H1 (cell line): ENCODE results near the gene SNTG2. TPM values are rescaled to one million over a fixed set of nuclear protein-coding genes. Genes with fewer than 3 reads are reported as not detected.

Source experiments
- CTCF ChIA-PET: fragments of 300-600 bp; sonication (Branson Sonifier 250); formaldehyde crosslinking; loops from one replicate; lab custom pipeline; 2021; ENCODE audit not compliant: partially characterized antibody; lab: Charles Lee
- POLR2A ChIA-PET: fragments of 300-600 bp; sonication (Branson Sonifier 250); formaldehyde crosslinking; loops from one replicate; lab custom pipeline; 2021; ENCODE audit warnings: inconsistent platforms; ENCODE audit not compliant: partially characterized antibody; lab: Charles Lee
- DNase-seq, 2 experiments: peaks; one replicate each; pipeline versions ENCODE4 v3.0.0 to v3.0.0-alpha.2; 2010 to 2022; ENCODE audit warnings: low spot score in 2 of 2, low read depth in 1 of 2, mixed read lengths in 1 of 2
- FAIRE-seq: peaks from 2 replicates; lab custom pipeline; 2011; peaks lifted over from hg19 to GRCh38; lab: Jason Lieb, UNC
- H2AFZ ChIP-seq: 2 replicates; pipeline ENCODE4 v1.8.1; 2012; ENCODE audit warnings: low read length, inconsistent platforms
- H2AK5ac ChIP-seq: 2 replicates; pipeline ENCODE4 v1.6.1; 2013; ENCODE audit warnings: low read depth, low read length
- H2BK120ac ChIP-seq: replicated peaks from 2 replicates; pipeline ENCODE3; 2013; ENCODE audit warnings: low read depth, low read length, inconsistent platforms
- H2BK12ac ChIP-seq: 2 replicates; pipeline ENCODE4 v1.6.1; 2013; ENCODE audit warnings: low read depth, low read length
- H2BK15ac ChIP-seq: 2 replicates; pipeline ENCODE4 v1.6.1; 2013; ENCODE audit warnings: low read length
- H2BK20ac ChIP-seq: 2 replicates; pipeline ENCODE4 v1.6.1; 2013; ENCODE audit warnings: low read length
- H2BK5ac ChIP-seq: 2 replicates; pipeline ENCODE4 v1.6.1; 2013; ENCODE audit warnings: low read depth, low read length
- H3K14ac ChIP-seq: 2 replicates; pipeline ENCODE4 v1.6.1; 2013; ENCODE audit warnings: inconsistent platforms; ENCODE audit not compliant: insufficient read length
- H3K18ac ChIP-seq: 2 replicates; pipeline ENCODE4 v1.6.1; 2013; ENCODE audit warnings: low read length; ENCODE audit errors: extremely low read depth
- H3K23ac ChIP-seq: 2 replicates; pipeline ENCODE4 v1.6.1; 2013; ENCODE audit warnings: inconsistent platforms; ENCODE audit not compliant: insufficient read length
- H3K23me2 ChIP-seq: 2 replicates; pipeline ENCODE4 v1.6.1; 2013; ENCODE audit warnings: low read depth, low read length
- H3K27ac ChIP-seq: 2 replicates; pipeline ENCODE4 v1.6.1; 2011; ENCODE audit warnings: low read depth, low read length, inconsistent platforms
- H3K27me3 ChIP-seq, 4 experiments: replicated peaks in 1 of 4; 1 replicate in 1 of 4; 2 replicates in 3 of 4; pipeline versions ENCODE4 v1.6.1 to v1.8.1; 2011 to 2013; ENCODE audit warnings: low read length in 3 of 4, mild to moderate bottlenecking in 3 of 4, inconsistent platforms in 2 of 4, mixed read lengths in 2 of 4, moderate library complexity in 1 of 4; ENCODE audit not compliant: control insufficient read depth in 3 of 4, insufficient read depth in 3 of 4; ENCODE audit errors: extremely low read depth in 1 of 4
- H3K36me3 ChIP-seq, 4 experiments: 2 replicates each; pipeline versions ENCODE4 v1.6.1 to v1.8.1; 2011 to 2013; ENCODE audit warnings: mild to moderate bottlenecking in 4 of 4, low read length in 3 of 4, moderate library complexity in 2 of 4, control low read depth in 1 of 4, inconsistent platforms in 1 of 4; ENCODE audit not compliant: insufficient read depth in 4 of 4, control insufficient read depth in 2 of 4
- H3K4ac ChIP-seq: replicated peaks from 2 replicates; pipeline ENCODE3; 2013; ENCODE audit warnings: low read length, low read depth, mixed read lengths, inconsistent platforms; ENCODE audit not compliant: insufficient read length
- H3K4me1 ChIP-seq, 4 experiments: replicated peaks in 1 of 4; 1 replicate in 1 of 4; 2 replicates in 3 of 4; pipeline versions ENCODE4 v1.6.1 to v1.8.1; 2011 to 2013; ENCODE audit warnings: low read length in 3 of 4, inconsistent platforms in 2 of 4, mixed read lengths in 1 of 4; ENCODE audit not compliant: insufficient read depth in 4 of 4, control insufficient read depth in 3 of 4
- H3K4me2 ChIP-seq, 2 experiments: 2 replicates each; pipeline versions ENCODE4 v1.6.1 to v1.8.1; 2011 to 2013; ENCODE audit warnings: low read depth in 2 of 2, low read length in 2 of 2, control low read depth in 1 of 2, inconsistent platforms in 1 of 2, mild to moderate bottlenecking in 1 of 2; ENCODE audit not compliant: insufficient read depth in 1 of 2
- H3K4me3 ChIP-seq, 4 experiments: fragments of 200-600, 300-600 bp in 1 of 4; sonication (generic), shearing (Covaris generic), sonication (Bioruptor Twin) in 1 of 4; 2 replicates each; pipeline versions ENCODE4 v1.5.1 to v1.8.1; 2011 to 2016; ENCODE audit warnings: low read length in 4 of 4, low read depth in 3 of 4, control low read depth in 2 of 4, inconsistent platforms in 2 of 4, mild to moderate bottlenecking in 2 of 4, mixed read lengths in 1 of 4, moderate library complexity in 1 of 4; ENCODE audit not compliant: insufficient read depth in 2 of 4; ENCODE audit errors: extremely low read depth in 1 of 4
- H3K56ac ChIP-seq: replicated peaks from 2 replicates; pipeline ENCODE3; 2013; ENCODE audit warnings: low read depth, mild to moderate bottlenecking, mixed read lengths, low read length, inconsistent platforms; ENCODE audit not compliant: insufficient read length
- H3K79me1 ChIP-seq: 2 replicates; pipeline ENCODE4 v1.6.1; 2013; ENCODE audit warnings: low read depth, low read length, control low read depth
- H3K79me2 ChIP-seq, 2 experiments: 2 replicates each; pipeline versions ENCODE4 v1.6.1 to v1.8.1; 2012 to 2013; ENCODE audit warnings: low read length in 2 of 2, mild to moderate bottlenecking in 2 of 2, inconsistent platforms in 1 of 2; ENCODE audit not compliant: insufficient read depth in 2 of 2, control insufficient read depth in 1 of 2
- H3K9ac ChIP-seq, 4 experiments: replicated peaks in 1 of 4; 1 replicate in 1 of 4; 2 replicates in 3 of 4; pipeline versions ENCODE4 v1.6.1 to v1.8.1; 2011 to 2013; ENCODE audit warnings: low read depth in 3 of 4, low read length in 3 of 4, control low read depth in 2 of 4, mild to moderate bottlenecking in 2 of 4, moderate library complexity in 2 of 4, inconsistent platforms in 1 of 4; ENCODE audit errors: extremely low read depth in 1 of 4
- H3K9me3 ChIP-seq, 2 experiments: 2 replicates each; pipeline versions ENCODE4 v1.6.1 to v1.8.1; 2012 to 2013; ENCODE audit warnings: mild to moderate bottlenecking in 2 of 2, moderate library complexity in 2 of 2, control low read depth in 1 of 2, inconsistent platforms in 1 of 2, low read depth in 1 of 2, low read length in 1 of 2, mixed read lengths in 1 of 2; ENCODE audit not compliant: insufficient read depth in 2 of 2
- H4K20me1 ChIP-seq, 2 experiments: replicated peaks in 1 of 2; 2 replicates each; pipeline versions ENCODE3 to v1.8.1; 2011 to 2013; ENCODE audit warnings: inconsistent platforms in 2 of 2, low read length in 2 of 2, mild to moderate bottlenecking in 1 of 2; ENCODE audit not compliant: insufficient read depth in 2 of 2, control insufficient read depth in 1 of 2
- H4K5ac ChIP-seq: 2 replicates; pipeline ENCODE4 v1.6.1; 2013; ENCODE audit warnings: low read length, low read depth, mixed read lengths, inconsistent platforms; ENCODE audit not compliant: insufficient read length
- H4K8ac ChIP-seq: 2 replicates; pipeline ENCODE4 v1.8.0; 2013; ENCODE audit warnings: mild to moderate bottlenecking, moderate library complexity, low read length, inconsistent platforms; ENCODE audit not compliant: insufficient read depth; ENCODE audit errors: extremely low read depth
- H4K91ac ChIP-seq: replicated peaks from 2 replicates; pipeline ENCODE3; 2013; ENCODE audit warnings: low read length, mixed read lengths, inconsistent platforms; ENCODE audit not compliant: insufficient read length
- EGR1 ChIP-seq: IDR thresholded peaks from 2 replicates; pipeline ENCODE4 v1.6.1; 2011; ENCODE audit warnings: low read depth, low read length, borderline replicate concordance
- GTF2F1 ChIP-seq: IDR thresholded peaks from 2 replicates; pipeline ENCODE4 v1.6.1; 2012; ENCODE audit warnings: low read depth, low read length, improper control_type of control experiment, borderline replicate concordance
- HDAC2 ChIP-seq, 2 experiments: fragments of 300-600 bp in 1 of 2; sonication (generic) in 1 of 2; IDR thresholded peaks; 2 replicates each; pipeline ENCODE4 v1.6.1; 2011 to 2012; ENCODE audit warnings: low read depth in 2 of 2, low read length in 2 of 2, mild to moderate bottlenecking in 2 of 2, moderate library complexity in 2 of 2, borderline replicate concordance in 1 of 2, inconsistent platforms in 1 of 2
- JUN ChIP-seq: IDR thresholded peaks from 2 replicates; pipeline ENCODE4 v1.6.1; 2011; ENCODE audit warnings: low read depth, mild to moderate bottlenecking, improper control_type of control experiment, low read length
- JUND ChIP-seq: IDR thresholded peaks from 2 replicates; pipeline ENCODE4 v1.6.1; 2011; ENCODE audit warnings: mild to moderate bottlenecking, improper control_type of control experiment, low read length
- NRF1 ChIP-seq: IDR thresholded peaks from 2 replicates; pipeline ENCODE4 v1.6.1; 2011; ENCODE audit warnings: mild to moderate bottlenecking, low read depth, low read length, improper control_type of control experiment
- SIRT6 ChIP-seq: IDR thresholded peaks from one replicate; pipeline ENCODE4 v1.7.1; 2012; ENCODE audit warnings: low read length, inconsistent platforms
- SIX5 ChIP-seq: IDR thresholded peaks from 2 replicates; pipeline ENCODE4 v1.6.1; 2011; ENCODE audit warnings: mild to moderate bottlenecking, low read depth, low read length
- YY1 ChIP-seq: IDR thresholded peaks from 2 replicates; pipeline ENCODE4 v1.6.1; 2011; ENCODE audit warnings: low read depth, mild to moderate bottlenecking, low read length
- WGBS, 2 experiments: shearing (Covaris generic) in 1 of 2; methylation state at CpG; one replicate each; pipeline versions ENCODE4 v1.1.6 to v1.1.7; 2013 to 2015; ENCODE audit warnings: low lambda C conversion rate in 2 of 2, mixed read lengths in 2 of 2, inconsistent platforms in 1 of 2, low coverage in 1 of 2, missing lambda C conversion rate in 1 of 2; ENCODE audit not compliant: insufficient replicate concordance in 2 of 2, insufficient coverage in 1 of 2, insufficient read length in 1 of 2; ENCODE audit errors: extremely low coverage in 1 of 2, missing lambda C conversion rate in 1 of 2; 5-methylcytosine and 5-hydroxymethylcytosine counted together
- polyA plus RNA-seq, 7 experiments: library from polyadenylated mRNA; depleted of rRNA in 3 of 7; stranded (reverse) in 5 of 7; unstranded in 2 of 7; fragments of >200 nt in 5 of 7; fragments of 200-250 nt in 2 of 7; gene quantifications; 1 replicate in 5 of 7; 2 replicates in 1 of 7; 4 replicates in 1 of 7; pipeline versions ENCODE4 v1.2.1 to v1.2.3, GENCODE V29; 2011 to 2013; ENCODE audit warnings: missing spikeins in 2 of 7, mixed read lengths in 2 of 7
- total RNA-seq: library from RNA; stranded (reverse); fragmentation: NEBNext Ultra II Directional; extraction: Animal tissue kit (Norgen Biotek cat#: 25700); gene quantifications from 2 replicates; pipeline ENCODE4 v1.2.1, GENCODE V29; 2021
- TF ChIP-seq, protein P1 (sequence below), 3 experiments: IDR thresholded peaks; 1 replicate in 2 of 3; 2 replicates in 1 of 3; pipeline versions ENCODE4 v1.5.1 to v1.6.1; 2011; ENCODE audit warnings: low read length in 3 of 3, mild to moderate bottlenecking in 3 of 3, inconsistent platforms in 2 of 3, low read depth in 1 of 3, moderate library complexity in 1 of 3; ENCODE audit not compliant: insufficient read depth in 1 of 3; ENCODE audit errors: control extremely low read depth in 1 of 3

Gene SNTG2
- total and polyA plus RNA-seq, 2 of the 8 experiments (the other 6 are each of a cell fraction or from before 2014, with no cell fraction given), result 6.6 to 18.1 TPM

GRCh38 chr2:1140389-1141003, 189.8 kb downstream of the SNTG2 start:
- H3K4me1 ChIP-seq, result no peaks in the 10 kb centered on the region
- no peak overlapping the region for H3K27ac ChIP-seq
- CTCF ChIA-PET, result interaction anchor here (0.6 to 3.8 kb wide), 49 partner anchors 8 to 714 kb away, joined by 3 to 31 read pairs (median 4); no protein-coding TSS in a partner anchor
- H3K14ac ChIP-seq, result no peak overlapping the region
- H3K23me2 ChIP-seq, result no peaks in the 10 kb centered on the region; the same call in 1 of the 2 replicates
- peaks cover 0 to 8% (median 6%) of the 10 kb centered on the region in 4 experiments; a peak in 5 of 8 replicates for H3K36me3 ChIP-seq
- no peak overlapping the region for H3K23ac ChIP-seq
- H2BK120ac ChIP-seq, result no peak overlapping the region
- no peaks in the 10 kb centered on the region; the same call in 1 of the 2 replicates for H3K79me1 ChIP-seq
- H4K8ac ChIP-seq, result no peak overlapping the region
- DNase-seq (peak; percentile 51 to 93), FAIRE-seq (peak; percentile 75)
- H2BK12ac ChIP-seq, result no peak overlapping the region
- H2BK15ac ChIP-seq, result no peak overlapping the region
- 33% methylated on average over 17 of the region's 17 CpGs; no CpG with 5 or more reads in 1 of the 2 experiments for WGBS, 2 experiments
- H3K56ac ChIP-seq, result no peak overlapping the region
- no peaks in the 10 kb centered on the region for H3K9me3 ChIP-seq
- H3K27me3 ChIP-seq, result no peaks in the 10 kb centered on the region
- H3K4ac ChIP-seq, result no peak overlapping the region
- no peak overlapping the region for H2BK5ac ChIP-seq
- peaks cover 0 to 3% of the 10 kb centered on the region in 2 experiments for H4K20me1 ChIP-seq
- H3K18ac ChIP-seq, result no peak overlapping the region
- H4K5ac ChIP-seq, result no peak overlapping the region
- POLR2A ChIA-PET, result no interaction called here
- no peak overlapping the region for H2BK20ac ChIP-seq
- no peak overlapping the region for H3K4me2 ChIP-seq
- no peak overlapping the region for H3K9ac ChIP-seq
- no peaks in the 10 kb centered on the region for H3K79me2 ChIP-seq
- no peak overlapping the region for H3K4me3 ChIP-seq
- H2AFZ ChIP-seq, result no peak overlapping the region
- no peak overlapping the region for H4K91ac ChIP-seq
- no peak overlapping the region for H2AK5ac ChIP-seq
- peak in 1 of 2 experiments; percentile 53; a peak in 1 of 4 replicates for TF ChIP-seq HDAC2 (IDR thresholded peaks at IDR 0.05; ENCODE audit: borderline replicate concordance in 1 of 2, low read depth in 2 of 2, low read length in 2 of 2)
- TF ChIP-seq, protein P1, sequence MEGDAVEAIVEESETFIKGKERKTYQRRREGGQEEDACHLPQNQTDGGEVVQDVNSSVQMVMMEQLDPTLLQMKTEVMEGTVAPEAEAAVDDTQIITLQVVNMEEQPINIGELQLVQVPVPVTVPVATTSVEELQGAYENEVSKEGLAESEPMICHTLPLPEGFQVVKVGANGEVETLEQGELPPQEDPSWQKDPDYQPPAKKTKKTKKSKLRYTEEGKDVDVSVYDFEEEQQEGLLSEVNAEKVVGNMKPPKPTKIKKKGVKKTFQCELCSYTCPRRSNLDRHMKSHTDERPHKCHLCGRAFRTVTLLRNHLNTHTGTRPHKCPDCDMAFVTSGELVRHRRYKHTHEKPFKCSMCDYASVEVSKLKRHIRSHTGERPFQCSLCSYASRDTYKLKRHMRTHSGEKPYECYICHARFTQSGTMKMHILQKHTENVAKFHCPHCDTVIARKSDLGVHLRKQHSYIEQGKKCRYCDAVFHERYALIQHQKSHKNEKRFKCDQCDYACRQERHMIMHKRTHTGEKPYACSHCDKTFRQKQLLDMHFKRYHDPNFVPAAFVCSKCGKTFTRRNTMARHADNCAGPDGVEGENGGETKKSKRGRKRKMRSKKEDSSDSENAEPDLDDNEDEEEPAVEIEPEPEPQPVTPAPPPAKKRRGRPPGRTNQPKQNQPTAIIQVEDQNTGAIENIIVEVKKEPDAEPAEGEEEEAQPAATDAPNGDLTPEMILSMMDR (IDR thresholded peaks at IDR 0.05; ENCODE audit: control extremely low read depth in 1 of 3, insufficient read depth in 1 of 3, low read depth in 1 of 3, low read length in 3 of 3), result peak; percentile 92 to 97 (median 94)
- no peak for TF ChIP-seq EGR1
- 0 out of 2 replicates have a peak, but pooled peaks have one; percentile 2 for TF ChIP-seq NRF1
- TF ChIP-seq SIRT6, result no peak
- 0 out of 2 replicates have a peak, but pooled peaks have one; percentile 23 for TF ChIP-seq YY1
- no peak for TF ChIP-seq GTF2F1
- no peak for TF ChIP-seq JUN
- peak; percentile 35; the same call in 1 of the 2 replicates for TF ChIP-seq JUND
- TF ChIP-seq SIX5, result no peak
